Mammary epithelial cell (primary cell): Measurements from ENCODE around the gene PROKR2.

ENCODE experiments used
- CTCF ChIP-seq, 2 donors: IDR thresholded peaks in 1 of 2; conservative IDR thresholded peaks in 1 of 2; 2 replicates each; pipeline ENCODE4 v1.5.1; 2011 to 2012; ENCODE audit warnings: inconsistent platforms in 2 of 2, low read length in 2 of 2, mild to moderate bottlenecking in 2 of 2, control low read depth in 1 of 2, low read depth in 1 of 2; ENCODE audit not compliant: insufficient read depth in 1 of 2; ENCODE audit errors: extremely low read depth in 1 of 2
- EZH2 ChIP-seq: IDR thresholded peaks from 2 replicates; pipeline ENCODE4 v1.6.1; 2012; ENCODE audit warnings: low read length, inconsistent platforms, borderline replicate concordance

- no peak for TF ChIP-seq CTCF (conservative IDR thresholded peaks at IDR 0.05 in 1 of 2, IDR thresholded peaks at IDR 0.05 in 1 of 2; ENCODE audit: extremely low read depth in 1 of 2, insufficient read depth in 1 of 2, low read depth in 1 of 2, low read length in 2 of 2)
- TF ChIP-seq EZH2, result no peak
These were observed 17.9 kb downstream of the PROKR2 start for GRCh38 chr20:5298811-5299210.
